Panc1 (cell line): Measurements from ENCODE around the gene KATNA1. TPM values are rescaled to one million over a fixed set of nuclear protein-coding genes. Genes with fewer than 3 reads are reported as not detected.

Source experiments
- ATAC-seq: fragments of 200-7000 bp; cut with Tn5 transposase; 2 replicates; pipeline ENCODE4 v1.9.1; 2020; ENCODE audit warnings: mild to moderate bottlenecking, moderate library complexity
- BruUV-seq: library from RNA; stranded (reverse); fragments of 400-500 nt; replicated peaks from 2 replicates; lab custom pipeline; 2021; lab: Mats Ljungman, UMichigan
- CTCF ChIA-PET: fragments of 300-600 bp; sonication (Branson Sonifier 250); formaldehyde crosslinking; loops from one replicate; lab custom pipeline; 2022; ENCODE audit warnings: antibody characterized with exemption; lab: Charles Lee
- POLR2A ChIA-PET: fragments of 300-600 bp; sonication (Branson Sonifier 250); formaldehyde crosslinking; loops from one replicate; lab custom pipeline; 2022; ENCODE audit warnings: antibody characterized with exemption; lab: Charles Lee
- DNase-seq: peaks from one replicate; pipeline ENCODE4 v3.0.0-alpha.2; 2010; ENCODE audit warnings: low read depth, low spot score
- H3K27ac ChIP-seq: 2 replicates; pipeline ENCODE4 v1.5.1; 2011; ENCODE audit warnings: mild to moderate bottlenecking, low read length, inconsistent platforms
- H3K27me3 ChIP-seq: fragments of 200-500 bp; sonication (Bioruptor generic); 2 replicates; pipeline ENCODE4 v1.6.0; 2014; ENCODE audit warnings: low read length, inconsistent platforms; ENCODE audit not compliant: control insufficient read depth, insufficient read depth
- H3K36me3 ChIP-seq: fragments of 200-500 bp; sonication (Bioruptor generic); 2 replicates; pipeline ENCODE4 v1.5.1; 2014; ENCODE audit warnings: inconsistent platforms, mild to moderate bottlenecking, low read length, moderate library complexity; ENCODE audit not compliant: control insufficient read depth, insufficient read depth
- H3K4me1 ChIP-seq: 2 replicates; pipeline ENCODE4 v1.5.1; 2011; ENCODE audit warnings: inconsistent platforms, mild to moderate bottlenecking, low read length, moderate library complexity; ENCODE audit not compliant: control insufficient read depth, insufficient read depth
- H3K4me3 ChIP-seq, 2 experiments: 2 replicates each; pipeline ENCODE4 v1.5.1; 2011 to 2012; ENCODE audit warnings: low read depth in 2 of 2, low read length in 2 of 2, mild to moderate bottlenecking in 2 of 2, inconsistent platforms in 1 of 2, moderate library complexity in 1 of 2
- H3K9me3 ChIP-seq: fragments of 200-500 bp; sonication (Bioruptor generic); 2 replicates; pipeline ENCODE4 v1.5.1; 2014; ENCODE audit warnings: low read depth, mild to moderate bottlenecking, inconsistent platforms, low read length, moderate library complexity; ENCODE audit not compliant: control insufficient read depth, insufficient read depth
- CTCF ChIP-seq: fragments of 450-650 bp; IDR thresholded peaks from 2 replicates; pipeline ENCODE4 v1.5.1; 2017; ENCODE audit warnings: mild to moderate bottlenecking
- POLR2AphosphoS5 ChIP-seq: IDR thresholded peaks from 2 replicates; pipeline ENCODE4 v1.6.1; 2012; ENCODE audit warnings: mild to moderate bottlenecking, low read depth, low read length, moderate library complexity
- SIN3A ChIP-seq: IDR thresholded peaks from 2 replicates; pipeline ENCODE4 v1.6.1; 2012; ENCODE audit warnings: low read depth, mild to moderate bottlenecking, low read length, moderate library complexity, borderline replicate concordance; ENCODE audit not compliant: insufficient read depth
- TCF7L2 ChIP-seq: IDR thresholded peaks from 2 replicates; pipeline ENCODE4 v1.6.1; 2011; ENCODE audit warnings: mild to moderate bottlenecking, low read depth, low read length, inconsistent platforms
- in situ Hi-C: cut with HindIII; loops from 2 replicates; pipeline ENCODE4 v1.10.0; 2016; ENCODE audit warnings: low sequenced_read_pairs, low pct_unique_long_range_greater_than_20kb
- intact Hi-C: fragments of 100-400 bp; cut with micrococcal nuclease; formaldehyde crosslinking; loops from one replicate; pipeline ENCODE4 v1.10.0; 2022; ENCODE audit not compliant: unreplicated experiment
- total RNA-seq: library from RNA; stranded (reverse); gene quantifications from one replicate; pipeline ENCODE4 v1.2.1, GENCODE V29; 2021; ENCODE audit not compliant: unreplicated experiment
- TF ChIP-seq, protein P1 (sequence below), 2 experiments: IDR thresholded peaks; 2 replicates each; pipeline ENCODE4 v1.6.1; 2011 to 2012; ENCODE audit warnings: low read depth in 2 of 2, control low read depth in 1 of 2, low read length in 1 of 2, mild to moderate bottlenecking in 1 of 2, moderate library complexity in 1 of 2; ENCODE audit not compliant: insufficient read depth in 1 of 2

Gene KATNA1
- total RNA-seq, 1 experiment from 2014 or later = 19.7 TPM

DNA sequence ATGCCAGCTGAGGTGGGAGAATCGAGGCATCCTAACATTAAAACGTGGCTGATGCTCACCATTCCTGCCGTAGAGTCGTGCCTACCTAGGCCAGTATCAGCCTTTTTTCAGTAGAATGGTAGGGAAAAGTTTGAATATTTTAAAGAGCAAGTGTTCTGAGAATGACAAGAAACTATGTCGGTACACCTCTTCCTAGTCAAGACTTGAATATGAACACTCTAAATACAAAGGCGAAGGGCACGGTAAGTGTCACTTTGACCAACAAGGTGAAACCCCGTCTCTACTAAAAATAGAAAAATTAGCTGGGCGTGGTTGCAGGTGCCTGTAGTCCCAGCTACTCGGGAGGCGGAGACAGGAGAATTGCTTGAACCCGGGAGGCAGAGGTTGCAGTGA, 81.3 kb downstream of the KATNA1 start:
- Histone ChIP-seq H3K4me3 (peak overlapping the region; percentile 83 to 92), H3K36me3 (no peaks in the 10 kb centered on the region), H3K4me1 (peaks cover 7% of the 10 kb centered on the region; the same call in 1 of the 2 replicates), H3K27ac (peak overlapping the region; percentile 74; the same call in 1 of the 2 replicates), H3K9me3 (no peaks in the 10 kb centered on the region), H3K27me3 (no peaks in the 10 kb centered on the region)
- intact Hi-C loops = loop anchor here (10.0 kb wide), 1 partner anchor 78 kb away; the partner anchor contains the start of gene KATNA1
- no TSS peak for BruUV-seq
- POLR2A ChIA-PET = no interaction called here
- in situ Hi-C loops = no loop called here
- ATAC-seq (no peak), DNase-seq (no peak)
- TF ChIP-seq CTCF (no peak), TCF7L2 (no peak)
- CTCF ChIA-PET = no interaction called here

DNA sequence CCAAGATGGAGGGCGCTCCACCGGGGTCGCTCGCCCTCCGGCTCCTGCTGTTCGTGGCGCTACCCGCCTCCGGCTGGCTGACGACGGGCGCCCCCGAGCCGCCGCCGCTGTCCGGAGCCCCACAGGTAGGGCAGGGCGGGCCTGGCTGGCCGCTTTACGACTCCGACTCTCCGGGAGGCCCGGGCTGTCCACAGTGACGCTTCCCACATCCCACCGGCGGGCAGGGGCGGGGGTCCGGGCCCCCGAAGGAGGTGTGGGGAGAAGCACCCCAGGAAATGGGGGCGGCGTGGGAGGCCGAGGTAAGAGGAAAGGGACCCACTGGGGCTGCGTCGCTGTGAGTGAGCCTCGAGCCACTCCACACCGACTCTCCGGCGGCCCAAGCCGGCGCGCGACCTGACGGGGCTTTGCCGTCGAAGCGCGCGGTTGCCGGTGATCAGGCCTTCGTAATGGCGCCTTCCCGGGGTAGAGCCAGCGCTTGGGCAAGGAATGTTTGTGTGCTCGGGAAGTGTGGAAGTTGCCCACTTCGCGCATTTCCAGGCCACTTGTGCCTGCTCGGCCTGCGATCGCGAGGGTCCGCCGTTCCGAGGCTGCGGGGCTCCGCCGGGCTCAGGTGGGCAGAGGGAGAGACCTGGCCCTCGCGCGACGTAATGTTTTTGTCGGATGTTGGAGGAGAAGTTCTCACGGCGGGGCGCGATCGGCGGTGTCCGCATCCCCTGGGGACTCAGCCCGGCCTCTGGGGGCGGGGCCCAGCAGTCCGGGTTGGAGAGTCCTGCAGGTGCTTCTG, 81.9 kb downstream of the KATNA1 start:
- no peaks in the 10 kb centered on the region for H3K36me3 ChIP-seq
- no peak for DNase-seq
- H3K4me3 ChIP-seq = peak overlapping the region; percentile 83 to 92
- peaks cover 7% of the 10 kb centered on the region; the same call in 1 of the 2 replicates for H3K4me1 ChIP-seq
- peak; percentile 77 for ATAC-seq
- ChIA-PET POLR2A (interaction anchor here (0.6 kb wide), 3 partner anchors 16 to 333 kb away, joined by 3 to 4 read pairs (median 4); no protein-coding TSS in a partner anchor), CTCF (interaction anchor here (0.7 to 0.8 kb wide), 2 partner anchors 77 to 120 kb away, joined by 3 to 7 read pairs; no protein-coding TSS in a partner anchor)
- peak overlapping the region; percentile 74; the same call in 1 of the 2 replicates for H3K27ac ChIP-seq
- no peaks in the 10 kb centered on the region for H3K9me3 ChIP-seq
- in situ Hi-C loops (no loop called here), intact Hi-C loops (loop anchor here (10.0 kb wide), 1 partner anchor 78 kb away; the partner anchor contains the start of gene KATNA1)
- 0 out of 2 replicates have a peak, but pooled peaks have one; percentile 86 for TF ChIP-seq SIN3A
- TF ChIP-seq POLR2AphosphoS5 = no peak
- no peak for TF ChIP-seq TCF7L2
- no TSS peak for BruUV-seq
- H3K27me3 ChIP-seq = no peaks in the 10 kb centered on the region

- BruUV-seq = no TSS peak
- peak within 1 kb of the TSS; percentile 74; the same call in 1 of the 2 replicates for H3K27ac ChIP-seq
- DNase-seq (peak; percentile 85), ATAC-seq (peak; percentile 94)
- peak within 1 kb of the TSS; percentile 83 to 92 for H3K4me3 ChIP-seq
- in situ Hi-C loops = no loop called here
- H3K36me3 ChIP-seq = no peaks in the 10 kb centered on the region
- TF ChIP-seq SIN3A (no peak), CTCF (peak; percentile 92), POLR2AphosphoS5 (no peak), TCF7L2 (no peak)
- TF ChIP-seq, protein P1, sequence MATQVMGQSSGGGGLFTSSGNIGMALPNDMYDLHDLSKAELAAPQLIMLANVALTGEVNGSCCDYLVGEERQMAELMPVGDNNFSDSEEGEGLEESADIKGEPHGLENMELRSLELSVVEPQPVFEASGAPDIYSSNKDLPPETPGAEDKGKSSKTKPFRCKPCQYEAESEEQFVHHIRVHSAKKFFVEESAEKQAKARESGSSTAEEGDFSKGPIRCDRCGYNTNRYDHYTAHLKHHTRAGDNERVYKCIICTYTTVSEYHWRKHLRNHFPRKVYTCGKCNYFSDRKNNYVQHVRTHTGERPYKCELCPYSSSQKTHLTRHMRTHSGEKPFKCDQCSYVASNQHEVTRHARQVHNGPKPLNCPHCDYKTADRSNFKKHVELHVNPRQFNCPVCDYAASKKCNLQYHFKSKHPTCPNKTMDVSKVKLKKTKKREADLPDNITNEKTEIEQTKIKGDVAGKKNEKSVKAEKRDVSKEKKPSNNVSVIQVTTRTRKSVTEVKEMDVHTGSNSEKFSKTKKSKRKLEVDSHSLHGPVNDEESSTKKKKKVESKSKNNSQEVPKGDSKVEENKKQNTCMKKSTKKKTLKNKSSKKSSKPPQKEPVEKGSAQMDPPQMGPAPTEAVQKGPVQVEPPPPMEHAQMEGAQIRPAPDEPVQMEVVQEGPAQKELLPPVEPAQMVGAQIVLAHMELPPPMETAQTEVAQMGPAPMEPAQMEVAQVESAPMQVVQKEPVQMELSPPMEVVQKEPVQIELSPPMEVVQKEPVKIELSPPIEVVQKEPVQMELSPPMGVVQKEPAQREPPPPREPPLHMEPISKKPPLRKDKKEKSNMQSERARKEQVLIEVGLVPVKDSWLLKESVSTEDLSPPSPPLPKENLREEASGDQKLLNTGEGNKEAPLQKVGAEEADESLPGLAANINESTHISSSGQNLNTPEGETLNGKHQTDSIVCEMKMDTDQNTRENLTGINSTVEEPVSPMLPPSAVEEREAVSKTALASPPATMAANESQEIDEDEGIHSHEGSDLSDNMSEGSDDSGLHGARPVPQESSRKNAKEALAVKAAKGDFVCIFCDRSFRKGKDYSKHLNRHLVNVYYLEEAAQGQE (IDR thresholded peaks at IDR 0.05; ENCODE audit: insufficient read depth in 1 of 2, low read depth in 2 of 2, low read length in 1 of 2) = peak in 1 of 2 experiments; percentile 65; a peak in 1 of 4 replicates
- CTCF ChIA-PET = interaction anchor here (0.6 to 0.8 kb wide), 6 partner anchors 76 to 336 kb away, joined by 3 to 17 read pairs (median 4); no protein-coding TSS in a partner anchor
- peaks cover 7% of the 10 kb centered on the region; the same call in 1 of the 2 replicates for H3K4me1 ChIP-seq
- H3K9me3 ChIP-seq = no peaks in the 10 kb centered on the region
- no peaks in the 10 kb centered on the region for H3K27me3 ChIP-seq
- POLR2A ChIA-PET = interaction anchor here (0.6 kb wide), 3 partner anchors 17 to 334 kb away, joined by 3 to 4 read pairs (median 4); no protein-coding TSS in a partner anchor
- intact Hi-C loops = loop anchor here (10.0 kb wide), 1 partner anchor 79 kb away; the partner anchor contains the start of gene KATNA1
These were observed 82.7 kb downstream of the KATNA1 start, which contains the start of gene GINM1 for GRCh38 chr6:149565527-149566409. Gene GINM1, plus strand, starts transcription at chr6:149566375. Its CDS starts 40 bp downstream, at chr6:149566415.
